Vagina (tissue), 2 donors: ENCODE results near the gene TGFBR3L. TPM values are rescaled to one million over a fixed set of nuclear protein-coding genes. Genes with fewer than 3 reads are reported as not detected.
A peak's percentile ranks its signal among the peaks of the same experiment; 100 is the strongest.

Experiments
- DNase-seq, 2 donors: peaks; one replicate each; pipeline ENCODE4 v3.0.0-alpha.2; 2017; ENCODE audit errors: extremely low spot score in 2 of 2
- H3K27ac ChIP-seq: fragments of 200-600 bp; sonication (generic); one replicate; pipeline ENCODE4 v1.5.1; 2019
- H3K27me3 ChIP-seq: fragments of 200-600 bp; sonication (generic); one replicate; pipeline ENCODE4 v1.5.1; 2019
- H3K36me3 ChIP-seq, 2 donors: fragments of 200-600 bp; sonication (generic); one replicate each; pipeline ENCODE4 v1.5.1; 2017 to 2019
- H3K4me1 ChIP-seq: fragments of 200-600 bp; sonication (generic); one replicate; pipeline ENCODE4 v1.5.1; 2019
- H3K4me3 ChIP-seq, 2 donors: fragments of 200-600 bp; sonication (generic); 1 replicate in 1 of 2; 2 replicates in 1 of 2; pipeline ENCODE4 v1.5.1; 2016 to 2019
- H3K9me3 ChIP-seq: fragments of 200-600 bp; sonication (generic); one replicate; pipeline ENCODE4 v1.5.1; 2019
- CTCF ChIP-seq, 3 experiments: fragments of 450-650 bp in 2 of 3; fragments of 200-600 bp in 1 of 3; sonication (generic) in 1 of 3; IDR thresholded peaks; one replicate each; pipeline ENCODE4 v1.5.1; 2017 to 2019; ENCODE audit warnings: antibody characterized with exemption in 3 of 3, mild to moderate bottlenecking in 2 of 3, moderate library complexity in 2 of 3
- POLR2A ChIP-seq, 2 donors: fragments of 450-650 bp; IDR thresholded peaks; one replicate each; pipeline ENCODE4 v1.6.1; 2017; ENCODE audit warnings: antibody characterized with exemption in 2 of 2, mild to moderate bottlenecking in 2 of 2, moderate library complexity in 2 of 2
- POLR2AphosphoS5 ChIP-seq, 2 donors: sonication (generic); formaldehyde crosslinking; IDR thresholded peaks; one replicate each; pipeline ENCODE4 v1.9.0; 2017; ENCODE audit warnings: antibody characterized with exemption in 2 of 2, mild to moderate bottlenecking in 2 of 2, low read depth in 1 of 2; ENCODE audit not compliant: insufficient read depth in 1 of 2
- intact Hi-C: fragments of 100-400 bp; cut with DNase I; formaldehyde crosslinking; loops from one replicate; pipeline ENCODE4 v1.15.1; 2023
- total RNA-seq: library from RNA; depleted of rRNA; stranded (reverse); fragments of >200 nt; gene quantifications from one replicate; pipeline ENCODE4 v1.2.3, GENCODE V29; 2016

TGFBR3L gene
- total RNA-seq, 1 donor from 2014 or later: 1.5 TPM

- Histone ChIP-seq H3K27ac (no peak overlapping the region), H3K36me3 (peaks cover 2 to 85% of the 10 kb centered on the region in 2 donors), H3K27me3 (no peaks in the 10 kb centered on the region), H3K9me3 (no peaks in the 10 kb centered on the region), H3K4me3 (no peak overlapping the region), H3K4me1 (peaks cover 8% of the 10 kb centered on the region)
- TF ChIP-seq CTCF (IDR thresholded peaks at IDR 0.05) (no peak), POLR2A (IDR thresholded peaks at IDR 0.05) (no peak), POLR2AphosphoS5 (IDR thresholded peaks at IDR 0.05; ENCODE audit: insufficient read depth in 1 of 2, low read depth in 1 of 2) (no peak)
- intact Hi-C loops: no loop called here
- DNase-seq: no peak
These were observed 20.1 kb downstream of the TGFBR3L start for GRCh38 chr19:7934766-7935165.

- Histone ChIP-seq H3K4me1 (peaks cover 35% of the 10 kb centered on the region), H3K27me3 (no peaks in the 10 kb centered on the region), H3K9me3 (no peaks in the 10 kb centered on the region), H3K27ac (no peak overlapping the region), H3K4me3 (no peak overlapping the region), H3K36me3 (peaks cover 0 to 47% of the 10 kb centered on the region in 2 donors)
- DNase-seq: no peak
- intact Hi-C loops: loop anchor here (10.0 kb wide), 2 partner anchors 64 to 314 kb away; partner anchors contain the start of gene ELAVL1
- TF ChIP-seq POLR2A (IDR thresholded peaks at IDR 0.05): no peak
- TF ChIP-seq POLR2AphosphoS5 (IDR thresholded peaks at IDR 0.05; ENCODE audit: insufficient read depth in 1 of 2, low read depth in 1 of 2): no peak
- no peak for TF ChIP-seq CTCF (IDR thresholded peaks at IDR 0.05)
These were observed 26.2 kb downstream of the TGFBR3L start for GRCh38 chr19:7940841-7941240.

GRCh38 chr19:7941895-7942596 is 27.4 kb downstream of the TGFBR3L start:
- Histone ChIP-seq H3K36me3 (peaks cover 0 to 35% of the 10 kb centered on the region in 2 donors), H3K4me1 (peaks cover 35% of the 10 kb centered on the region), H3K4me3 (peak overlapping the region; percentile 64 to 71), H3K9me3 (no peaks in the 10 kb centered on the region), H3K27me3 (no peaks in the 10 kb centered on the region), H3K27ac (no peak overlapping the region)
- no peak for TF ChIP-seq POLR2AphosphoS5 (IDR thresholded peaks at IDR 0.05; ENCODE audit: insufficient read depth in 1 of 2, low read depth in 1 of 2)
- TF ChIP-seq POLR2A (IDR thresholded peaks at IDR 0.05): no peak
- TF ChIP-seq CTCF (IDR thresholded peaks at IDR 0.05): no peak
- DNase-seq: no peak
- intact Hi-C loops: loop anchor here (10.0 kb wide), 2 partner anchors 63 to 313 kb away; partner anchors contain the start of gene ELAVL1

GRCh38 chr19:7942981-7943443 is 28.4 kb downstream of the TGFBR3L start:
- Histone ChIP-seq H3K36me3 (peaks cover 0 to 26% of the 10 kb centered on the region in 2 donors), H3K27me3 (no peaks in the 10 kb centered on the region), H3K4me1 (peaks cover 35% of the 10 kb centered on the region), H3K9me3 (no peaks in the 10 kb centered on the region), H3K27ac (peak overlapping the region; percentile 95), H3K4me3 (peak overlapping the region; percentile 64 to 71)
- intact Hi-C loops: loop anchor here (10.0 kb wide), 2 partner anchors 62 to 312 kb away; partner anchors contain the start of gene ELAVL1
- no peak for DNase-seq
- TF ChIP-seq POLR2A (IDR thresholded peaks at IDR 0.05) (no peak), POLR2AphosphoS5 (IDR thresholded peaks at IDR 0.05; ENCODE audit: insufficient read depth in 1 of 2, low read depth in 1 of 2) (no peak), CTCF (IDR thresholded peaks at IDR 0.05) (no peak)
